HG03095 (cell line): ENCODE data around the gene ZXDB.
A peak's percentile ranks its signal among the peaks of the same experiment; 100 is the strongest.
"Not testable (repeated sequence)": the region's sequence is repeated elsewhere in the genome, so short reads cannot be mapped to it uniquely, and the experiment has no call there.

Source experiments
- ATAC-seq: cut with Tn5 transposase; IDR thresholded peaks from one replicate; pipeline ENCODE4 v1.9.1; 2021; ENCODE audit warnings: moderate library complexity; ENCODE audit not compliant: unreplicated experiment

Gene ZXDB

GRCh38 chrX:57591284-57592159, at the start of gene ZXDB:
ZXDB (plus strand) TSS chrX:57592011; CDS start chrX:57592049, 38 bp downstream.
- peak; percentile 46 for ATAC-seq

- ATAC-seq = no peak
These were observed 26.6 kb upstream of the ZXDB start for GRCh38 chrX:57565198-57565597.

- no peak for ATAC-seq
These were observed 18.1 kb upstream of the ZXDB start for GRCh38 chrX:57573754-57574153.

DNA sequence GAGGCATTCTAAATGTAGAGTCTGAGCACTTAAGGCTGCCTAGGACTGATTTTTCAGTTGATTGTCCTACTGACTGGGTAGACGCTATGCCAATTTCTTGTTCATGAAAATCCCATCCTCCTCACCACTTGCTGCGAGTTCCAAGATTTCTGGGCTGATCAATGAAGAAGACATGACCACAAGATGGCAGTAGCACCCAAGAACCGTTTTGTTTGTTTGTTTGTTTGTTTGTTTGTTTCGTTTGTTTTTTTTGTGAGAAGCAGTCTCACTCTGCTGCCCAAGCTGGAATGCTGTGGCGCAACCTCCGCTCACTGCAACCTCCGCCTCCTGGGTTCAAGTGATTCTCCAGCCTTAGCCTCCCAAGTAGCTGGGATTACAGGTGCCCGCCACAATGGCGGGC, 8.9 kb upstream of the ZXDB start:
- not testable (repeated sequence) for ATAC-seq

DNA sequence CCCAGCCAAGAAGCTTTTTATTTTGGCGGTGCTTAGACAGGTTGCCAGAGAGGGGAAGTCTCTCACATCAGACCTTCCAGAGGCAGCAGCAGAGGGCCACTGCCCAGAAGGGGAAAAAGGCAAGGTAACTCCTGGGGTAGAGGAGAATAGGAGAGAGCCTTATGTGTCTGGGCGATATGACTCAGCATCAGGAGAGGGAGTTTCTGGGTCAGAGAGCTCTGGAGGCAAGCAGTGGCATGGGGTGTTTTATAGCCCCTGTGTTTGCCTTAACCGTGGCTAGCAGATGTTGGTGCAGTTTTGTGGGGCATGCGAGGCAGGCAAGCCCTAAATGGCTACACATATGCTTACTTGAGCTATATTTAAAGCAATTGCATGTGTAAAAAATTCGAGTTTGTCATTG, 8.3 kb upstream of the ZXDB start:
- ATAC-seq = no peak

GRCh38 chrX:57586360-57586759, 5.5 kb upstream of the ZXDB start:
- ATAC-seq = no peak

- ATAC-seq = no peak
These were observed 4.7 kb upstream of the ZXDB start for GRCh38 chrX:57587062-57587461.

GRCh38 chrX:57587607-57588006, 4.2 kb upstream of the ZXDB start:
- no peak for ATAC-seq

DNA sequence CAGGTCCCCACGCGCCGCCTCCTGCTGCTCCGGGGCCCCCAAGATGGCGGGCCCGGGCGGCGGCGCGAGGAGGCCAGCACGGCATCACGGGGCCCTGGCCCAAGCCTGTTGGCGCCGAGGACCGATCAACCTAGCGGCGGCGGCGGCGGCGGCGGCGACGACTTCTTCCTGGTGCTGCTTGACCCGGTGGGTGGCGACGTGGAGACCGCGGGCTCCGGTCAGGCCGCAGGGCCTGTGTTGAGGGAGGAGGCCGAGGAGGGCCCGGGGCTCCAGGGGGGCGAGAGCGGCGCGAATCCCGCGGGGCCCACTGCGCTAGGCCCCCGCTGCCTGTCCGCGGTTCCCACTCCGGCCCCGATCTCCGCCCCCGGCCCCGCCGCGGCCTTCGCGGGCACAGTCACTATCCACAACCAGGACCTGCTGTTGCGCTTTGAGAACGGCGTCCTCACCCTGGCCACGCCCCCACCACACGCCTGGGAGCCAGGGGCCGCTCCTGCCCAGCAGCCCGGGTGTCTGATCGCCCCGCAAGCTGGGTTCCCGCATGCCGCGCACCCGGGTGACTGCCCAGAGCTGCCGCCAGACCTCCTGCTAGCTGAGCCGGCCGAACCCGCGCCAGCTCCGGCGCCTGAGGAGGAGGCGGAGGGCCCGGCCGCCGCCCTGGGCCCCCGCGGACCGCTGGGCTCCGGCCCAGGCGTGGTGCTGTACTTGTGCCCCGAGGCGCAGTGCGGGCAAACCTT, 516 bp downstream of the ZXDB start:
- ATAC-seq = peak; percentile 73

DNA sequence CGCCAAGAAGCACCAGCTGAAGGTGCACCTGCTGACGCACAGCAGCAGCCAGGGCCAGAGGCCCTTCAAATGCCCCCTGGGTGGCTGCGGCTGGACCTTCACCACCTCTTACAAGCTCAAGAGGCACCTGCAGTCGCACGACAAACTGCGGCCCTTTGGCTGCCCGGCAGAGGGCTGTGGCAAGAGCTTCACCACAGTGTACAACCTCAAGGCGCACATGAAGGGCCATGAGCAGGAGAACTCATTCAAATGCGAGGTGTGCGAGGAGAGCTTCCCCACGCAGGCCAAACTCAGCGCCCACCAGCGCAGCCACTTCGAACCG, 1.0 kb downstream of the ZXDB start:
- peak; percentile 49 for ATAC-seq

DNA sequence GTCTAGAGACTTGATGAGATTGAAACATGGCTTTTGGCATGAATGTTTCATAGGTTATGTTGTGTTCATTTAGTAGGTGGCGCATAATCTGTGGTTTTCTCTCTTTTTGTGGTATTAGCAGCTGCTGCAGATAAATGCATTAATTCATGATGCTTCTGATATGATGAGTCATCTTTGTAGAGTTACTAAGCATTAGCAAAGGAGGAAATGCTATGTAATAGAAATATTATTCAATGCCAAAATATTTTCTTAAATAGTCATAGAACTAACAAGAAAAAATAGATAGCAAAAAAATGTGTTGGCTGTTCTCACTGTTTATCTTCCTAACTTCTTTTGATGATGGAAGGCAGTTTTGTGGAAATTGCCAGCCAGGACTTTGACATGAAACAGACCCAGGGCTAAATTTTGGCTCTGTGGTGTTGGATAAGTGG, 3.6 kb downstream of the ZXDB start:
- no peak for ATAC-seq

DNA sequence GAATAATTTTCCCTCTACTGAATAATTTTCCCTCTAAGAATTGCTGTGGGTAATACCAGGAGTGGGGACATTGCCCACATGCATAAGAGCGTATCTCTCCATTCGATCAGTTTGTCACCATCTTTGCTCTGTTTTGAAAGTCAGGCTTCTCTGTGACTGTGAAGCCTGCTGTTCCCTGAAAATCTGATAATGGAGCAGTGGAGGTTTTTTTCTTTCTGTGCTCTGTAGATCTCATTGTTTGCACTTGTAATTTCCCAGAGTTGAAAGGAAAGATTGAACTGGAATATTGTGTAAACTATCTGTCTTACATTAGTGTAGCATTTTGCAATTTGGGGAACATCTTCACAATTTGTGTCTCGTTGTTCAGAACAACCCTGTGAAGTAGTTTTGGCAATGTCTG, 4.3 kb downstream of the ZXDB start:
- ATAC-seq = no peak

DNA sequence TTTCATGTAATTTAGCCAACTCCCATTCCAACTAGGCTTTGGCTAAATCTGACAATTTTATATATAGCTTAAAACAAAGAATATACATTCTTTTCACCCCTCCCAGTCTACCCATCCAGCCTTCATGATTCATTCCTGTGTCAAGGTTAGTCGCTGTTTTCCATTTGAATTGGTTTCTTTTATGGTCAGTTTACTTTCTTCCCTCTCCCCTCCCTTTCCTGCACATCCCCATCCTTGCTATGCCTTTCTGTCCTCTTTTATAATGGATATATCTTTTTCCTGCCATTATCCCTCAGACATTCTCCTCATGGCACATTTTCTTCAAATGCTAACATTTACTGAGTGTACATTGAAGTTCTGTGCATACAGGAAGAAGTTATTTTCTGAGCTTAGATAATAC, 4.7 kb downstream of the ZXDB start:
- no peak for ATAC-seq

- ATAC-seq = no peak
These were observed 15.7 kb downstream of the ZXDB start for GRCh38 chrX:57607295-57608187.

DNA sequence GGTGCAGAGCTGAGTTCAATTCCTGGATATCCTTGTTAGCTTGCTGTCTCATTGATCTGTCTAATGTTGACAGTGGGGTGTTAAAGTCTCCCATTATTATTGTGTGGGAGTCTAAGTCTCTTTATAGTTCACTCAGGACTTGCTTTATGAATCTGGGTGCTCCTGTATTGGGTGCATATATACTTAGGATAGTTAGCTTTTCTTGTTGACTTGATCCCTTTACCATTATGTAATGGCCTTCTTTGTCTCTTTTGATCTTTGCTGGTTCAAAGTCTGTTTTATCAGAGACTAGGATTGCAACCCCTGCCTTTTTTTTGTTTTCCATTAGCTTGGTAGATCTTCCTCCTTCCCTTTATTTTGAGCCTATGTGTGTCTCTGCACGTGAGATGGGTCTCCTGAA, 21.5 kb downstream of the ZXDB start:
- not testable (repeated sequence) for ATAC-seq

DNA sequence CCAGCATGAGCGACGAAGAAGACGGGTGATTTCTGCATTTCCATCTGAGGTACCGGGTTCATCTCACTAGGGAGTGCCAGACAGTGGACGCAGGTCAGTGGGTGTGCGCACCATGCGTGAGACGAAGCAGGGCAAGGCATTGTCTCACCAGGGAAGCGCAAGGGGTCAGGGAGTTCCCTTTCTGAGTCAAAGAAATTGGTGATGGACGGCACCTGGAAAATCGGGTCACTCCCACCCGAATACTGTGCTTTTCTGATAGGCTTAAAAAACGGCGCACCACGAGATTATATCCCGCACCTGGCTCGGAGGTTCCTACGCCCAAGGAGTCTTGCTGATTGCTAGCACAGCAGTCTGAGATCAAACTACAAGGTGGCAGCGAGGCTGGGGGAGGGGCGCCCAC, 37.6 kb downstream of the ZXDB start:
- ATAC-seq = not testable (repeated sequence)

GRCh38 chrX:57640674-57641016, 48.8 kb downstream of the ZXDB start:
- no peak for ATAC-seq

- no peak for ATAC-seq
These were observed 49.5 kb downstream of the ZXDB start for GRCh38 chrX:57641338-57641737.

DNA sequence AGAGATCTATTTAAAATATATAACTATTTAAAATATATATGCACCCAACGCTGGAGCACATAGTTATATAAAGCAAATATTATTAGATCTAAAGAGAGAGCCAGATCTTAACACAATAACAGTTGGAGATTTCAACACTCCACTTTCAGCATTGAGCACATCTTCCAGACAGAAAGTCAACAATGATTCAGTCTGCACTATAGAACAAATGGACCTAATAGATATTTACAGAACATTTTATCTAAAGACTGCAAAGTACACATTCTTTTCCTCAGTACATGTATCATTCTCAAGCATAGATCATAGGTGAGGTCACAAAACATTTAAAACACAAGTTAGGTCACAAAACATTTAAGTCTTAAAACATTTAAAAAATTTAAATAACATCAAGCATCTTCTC, 51.9 kb downstream of the ZXDB start:
- no peak for ATAC-seq

GRCh38 chrX:57647020-57647419, 55.2 kb downstream of the ZXDB start:
- no peak for ATAC-seq
